Stomach smooth muscle (tissue), 2 donors: ENCODE data around the gene POLR2H.

ENCODE experiments used
- H3K27ac ChIP-seq: one replicate; pipeline ENCODE4 v1.7.0; 2013; ENCODE audit warnings: mild to moderate bottlenecking, low read length, inconsistent platforms
- H3K27me3 ChIP-seq, 2 donors: one replicate each; pipeline ENCODE4 v1.7.0; 2013; ENCODE audit warnings: low read length in 2 of 2; ENCODE audit not compliant: insufficient read depth in 2 of 2, control insufficient read depth in 1 of 2
- H3K36me3 ChIP-seq, 2 donors: one replicate each; pipeline ENCODE4 v1.7.0; 2013; ENCODE audit warnings: low read length in 2 of 2; ENCODE audit not compliant: control insufficient read depth in 2 of 2, insufficient read depth in 2 of 2
- H3K4me1 ChIP-seq: one replicate; pipeline ENCODE4 v1.7.0; 2013; ENCODE audit warnings: low read length; ENCODE audit not compliant: control insufficient read depth, insufficient read depth
- H3K4me3 ChIP-seq, 2 donors: one replicate each; pipeline ENCODE4 v1.7.0; 2013; ENCODE audit warnings: low read length in 2 of 2
- H3K9ac ChIP-seq, 2 donors: one replicate each; pipeline ENCODE4 v1.7.0; 2013; ENCODE audit warnings: low read length in 2 of 2, mild to moderate bottlenecking in 1 of 2
- H3K9me3 ChIP-seq, 2 donors: one replicate each; pipeline ENCODE4 v1.7.0; 2013; ENCODE audit warnings: low read length in 2 of 2; ENCODE audit not compliant: control insufficient read depth in 2 of 2
- donor health status: healthy.
- donor health status: Pancreatic carcinoma.

Gene POLR2H

GRCh38 chr3:184352897-184353545 is 8.5 kb upstream of the POLR2H start:
- H3K4me1 ChIP-seq: peaks cover 6% of the 10 kb centered on the region
- peaks cover 9 to 11% of the 10 kb centered on the region in 2 donors for H3K36me3 ChIP-seq
- no peaks in the 10 kb centered on the region for H3K27me3 ChIP-seq
- no peak overlapping the region for H3K4me3 ChIP-seq
- H3K27ac ChIP-seq: no peak overlapping the region
- no peak overlapping the region for H3K9ac ChIP-seq
- no peaks in the 10 kb centered on the region for H3K9me3 ChIP-seq

DNA sequence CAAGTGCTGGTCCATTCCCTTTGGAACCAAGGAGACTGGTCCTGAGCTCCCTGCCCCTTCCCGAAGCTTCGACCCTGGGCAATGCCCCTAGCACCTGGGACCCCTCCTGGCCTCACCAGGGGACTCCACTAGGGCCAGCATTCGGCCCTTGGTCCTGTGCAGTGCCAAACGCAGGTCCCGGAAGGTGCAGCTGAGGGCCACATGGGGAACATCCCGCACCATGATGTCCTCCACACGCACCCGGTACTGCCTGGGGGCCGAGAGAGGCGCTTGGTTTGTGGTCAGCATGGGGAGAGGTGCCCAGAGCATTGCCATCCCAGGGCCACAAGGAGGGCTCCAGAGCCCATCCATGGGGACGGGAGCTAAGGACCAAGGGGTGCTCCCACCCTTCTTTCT is 8.0 kb upstream of the POLR2H start:
- Histone ChIP-seq H3K9ac (no peak overlapping the region), H3K27me3 (no peaks in the 10 kb centered on the region), H3K4me1 (peaks cover 6% of the 10 kb centered on the region), H3K36me3 (peaks cover 9 to 15% of the 10 kb centered on the region in 2 donors), H3K9me3 (no peaks in the 10 kb centered on the region), H3K27ac (no peak overlapping the region), H3K4me3 (no peak overlapping the region)

DNA sequence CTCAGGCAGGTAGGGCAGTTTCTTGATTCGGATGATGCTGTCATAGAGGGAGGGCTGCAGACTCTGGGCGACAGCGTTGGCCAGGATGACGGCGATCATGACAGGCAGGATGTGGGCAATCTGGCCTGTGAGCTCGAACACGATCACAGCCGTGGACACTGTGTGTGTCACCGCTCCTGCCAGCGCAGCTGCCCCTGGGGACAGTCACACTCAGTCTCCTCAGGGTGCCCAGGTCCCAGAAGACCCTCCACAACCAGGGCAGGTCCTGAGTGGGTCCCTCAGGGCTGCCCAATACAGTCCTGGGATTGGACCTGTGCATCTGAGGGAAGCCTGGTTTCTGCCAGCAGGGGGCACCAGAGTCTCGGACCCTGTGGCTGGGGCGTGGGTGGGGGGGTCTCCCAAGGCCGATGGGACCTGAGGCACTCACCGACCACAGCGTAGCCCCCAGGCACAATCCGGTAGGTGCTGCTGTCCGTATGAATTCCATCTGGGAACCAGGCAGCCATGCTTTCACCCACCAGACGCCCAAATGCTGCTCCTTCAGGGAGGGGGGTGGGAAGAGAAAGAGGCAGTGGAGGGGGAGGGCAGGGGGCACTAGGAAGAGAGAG is 7.3 kb upstream of the POLR2H start:
- Histone ChIP-seq H3K36me3 (peaks cover 9 to 15% of the 10 kb centered on the region in 2 donors), H3K27ac (no peak overlapping the region)

DNA sequence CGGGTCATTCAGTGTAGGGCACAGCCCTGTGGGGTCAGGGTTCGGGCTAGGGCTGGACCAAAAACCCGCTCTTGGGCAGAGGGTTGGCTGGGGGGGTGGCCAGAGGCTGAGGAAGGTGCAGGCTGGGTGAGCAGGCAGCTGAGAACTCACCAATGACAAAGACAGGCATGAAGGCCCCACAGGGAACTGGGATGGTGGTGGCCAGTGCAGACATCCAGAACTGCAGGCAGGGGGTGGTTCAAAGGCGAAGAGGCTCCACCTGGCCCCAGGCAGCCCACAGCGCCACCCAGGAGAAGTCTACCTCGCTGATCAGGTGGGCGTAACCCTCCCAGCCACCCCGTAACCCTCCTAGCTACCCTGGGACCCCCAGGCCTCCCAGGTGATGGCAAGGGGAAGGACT is 6.8 kb upstream of the POLR2H start:
- no peak overlapping the region for H3K27ac ChIP-seq
- H3K36me3 ChIP-seq: peaks cover 9 to 15% of the 10 kb centered on the region in 2 donors

More for the DNA sequence above, 7.3 kb upstream of the POLR2H start:
- Histone ChIP-seq H3K4me3 (no peak overlapping the region), H3K9me3 (no peaks in the 10 kb centered on the region), H3K27me3 (no peaks in the 10 kb centered on the region), H3K9ac (no peak overlapping the region), H3K4me1 (peaks cover 6% of the 10 kb centered on the region)

DNA sequence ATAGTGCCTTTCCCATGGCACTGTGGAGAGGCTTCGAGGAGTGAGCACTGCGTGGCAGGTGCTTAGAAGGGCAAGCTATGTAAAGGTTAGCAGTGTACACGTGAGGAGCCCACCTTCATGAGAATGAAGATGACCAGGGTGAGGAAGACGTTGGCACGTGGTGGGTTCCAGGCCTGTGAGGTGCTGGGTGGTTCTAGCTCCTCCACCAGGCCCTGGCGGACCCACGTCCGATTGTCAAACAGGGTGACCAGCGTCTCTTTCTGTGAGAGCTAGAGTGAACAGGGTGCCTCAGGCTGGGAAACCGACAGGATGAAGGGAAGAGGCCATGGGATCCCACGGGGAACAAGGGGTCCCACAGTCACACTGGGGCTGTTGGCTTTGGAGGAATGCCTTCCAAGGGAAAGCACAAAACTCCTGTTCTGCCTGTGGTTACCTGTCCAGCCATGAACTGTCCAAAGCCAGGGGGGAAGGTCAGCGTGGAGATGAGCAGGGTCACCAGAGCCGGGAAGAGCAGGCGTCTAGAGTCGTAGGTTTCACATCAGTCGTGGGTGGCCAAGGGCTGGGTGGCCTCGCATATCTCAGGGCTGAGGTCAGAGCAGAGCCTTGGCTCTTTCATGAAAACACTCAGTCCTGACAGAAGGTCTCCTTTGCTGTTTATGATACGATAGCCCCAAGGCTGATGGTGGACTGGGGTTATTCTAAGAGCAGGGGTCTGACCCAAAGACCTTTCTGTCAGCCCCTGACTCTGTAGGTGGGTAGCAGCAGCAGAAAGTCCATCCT is 6.1 kb upstream of the POLR2H start:
- H3K27me3 ChIP-seq: no peaks in the 10 kb centered on the region
- no peak overlapping the region for H3K27ac ChIP-seq
- H3K9ac ChIP-seq: no peak overlapping the region
- no peaks in the 10 kb centered on the region for H3K9me3 ChIP-seq
- no peak overlapping the region for H3K4me3 ChIP-seq
- H3K36me3 ChIP-seq: peaks cover 9 to 15% of the 10 kb centered on the region in 2 donors
- peaks cover 12% of the 10 kb centered on the region for H3K4me1 ChIP-seq

More for the DNA sequence above, 6.8 kb upstream of the POLR2H start:
- Histone ChIP-seq H3K9me3 (no peaks in the 10 kb centered on the region), H3K27me3 (no peaks in the 10 kb centered on the region), H3K4me1 (peaks cover 6% of the 10 kb centered on the region), H3K9ac (no peak overlapping the region), H3K4me3 (no peak overlapping the region)

DNA sequence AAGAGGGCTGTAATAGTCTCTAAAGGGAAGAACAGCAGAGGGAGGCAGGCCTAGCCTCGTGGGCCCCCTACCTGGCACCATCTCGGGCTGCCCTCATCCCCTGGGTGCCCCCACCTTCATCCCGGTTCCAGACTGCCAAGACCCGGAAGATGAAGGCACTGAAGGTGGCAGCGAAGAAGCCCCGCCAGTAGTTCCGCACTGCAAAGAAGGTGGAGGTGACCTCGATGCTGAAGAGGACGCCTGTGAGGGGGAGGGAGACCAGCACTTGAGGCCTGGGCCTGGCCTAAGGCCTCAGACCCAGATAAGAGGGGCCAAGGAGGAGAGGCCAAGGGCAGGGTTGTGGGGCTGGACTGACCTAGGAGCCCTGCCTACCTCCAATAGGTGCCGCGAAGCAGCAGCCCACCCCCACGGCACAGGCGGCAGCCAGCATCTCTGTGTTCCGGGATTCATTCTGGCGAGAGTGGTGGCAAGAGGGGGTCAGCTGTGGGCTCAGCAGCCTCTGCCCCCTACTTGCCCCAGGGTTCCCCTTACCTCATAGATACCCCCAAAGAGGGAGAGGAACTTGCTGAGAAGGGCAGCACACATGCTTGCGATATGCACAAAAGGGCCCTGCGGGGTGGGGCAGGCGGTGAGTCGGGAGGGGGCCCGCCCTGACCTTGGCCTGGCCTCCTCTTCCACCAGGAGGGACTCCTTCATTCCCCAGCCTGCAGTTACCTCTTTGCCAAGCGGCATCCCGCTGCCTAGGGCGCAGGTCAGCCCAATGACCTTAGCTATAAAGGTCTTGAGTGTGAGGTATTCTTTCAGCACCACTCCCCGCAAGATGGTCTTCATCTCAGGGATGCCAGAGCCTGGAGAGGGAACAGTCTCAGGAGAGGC is 4.0 kb upstream of the POLR2H start:
- H3K9me3 ChIP-seq: no peaks in the 10 kb centered on the region
- H3K4me3 ChIP-seq: no peak overlapping the region
- no peak overlapping the region for H3K27ac ChIP-seq
- H3K36me3 ChIP-seq: peaks cover 9 to 15% of the 10 kb centered on the region in 2 donors
- no peak overlapping the region for H3K9ac ChIP-seq
- H3K27me3 ChIP-seq: no peaks in the 10 kb centered on the region
- H3K4me1 ChIP-seq: peaks cover 15% of the 10 kb centered on the region

- no peaks in the 10 kb centered on the region for H3K9me3 ChIP-seq
- H3K4me1 ChIP-seq: peaks cover 22% of the 10 kb centered on the region
- H3K27ac ChIP-seq: no peak overlapping the region
- no peaks in the 10 kb centered on the region for H3K27me3 ChIP-seq
- no peak overlapping the region for H3K4me3 ChIP-seq
- H3K36me3 ChIP-seq: peaks cover 9 to 15% of the 10 kb centered on the region in 2 donors
- no peak overlapping the region for H3K9ac ChIP-seq
These were observed 3.3 kb upstream of the POLR2H start for GRCh38 chr3:184358124-184358767.

GRCh38 chr3:184358921-184359350 is 2.6 kb upstream of the POLR2H start:
- Histone ChIP-seq H3K4me1 (peaks cover 29% of the 10 kb centered on the region), H3K4me3 (no peak overlapping the region), H3K27ac (no peak overlapping the region), H3K27me3 (no peaks in the 10 kb centered on the region), H3K36me3 (peaks cover 9 to 15% of the 10 kb centered on the region in 2 donors), H3K9me3 (no peaks in the 10 kb centered on the region), H3K9ac (peak overlapping the region in 1 of 2 donors; percentile 28)

DNA sequence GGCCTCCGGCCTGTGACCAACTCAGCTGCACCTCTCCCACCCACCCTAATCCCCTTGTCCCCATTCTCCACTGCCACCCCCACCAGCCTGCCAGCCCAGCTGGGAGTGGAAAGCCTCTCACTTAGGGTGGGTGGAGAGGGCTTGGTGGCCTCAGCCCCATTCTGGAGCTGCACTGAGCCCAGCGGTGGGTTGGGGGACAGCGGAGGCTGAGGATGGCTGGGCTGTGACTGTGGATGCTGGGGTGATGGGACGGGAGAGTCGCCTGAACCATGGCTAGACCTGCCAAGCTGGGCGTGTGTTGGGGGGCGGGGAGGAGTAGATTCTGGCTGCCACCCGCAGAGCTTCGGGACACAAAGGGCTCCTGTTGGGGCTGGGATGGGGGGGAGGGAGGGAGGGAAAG is 1.9 kb upstream of the POLR2H start:
- peaks cover 9 to 15% of the 10 kb centered on the region in 2 donors for H3K36me3 ChIP-seq
- no peaks in the 10 kb centered on the region for H3K27me3 ChIP-seq
- H3K9ac ChIP-seq: no peak overlapping the region
- H3K4me3 ChIP-seq: no peak overlapping the region
- H3K27ac ChIP-seq: no peak overlapping the region
- peaks cover 32% of the 10 kb centered on the region for H3K4me1 ChIP-seq
- H3K9me3 ChIP-seq: no peaks in the 10 kb centered on the region
